ENCODE measurements around the gene GNAT2. TPM values are rescaled to one million over a fixed set of nuclear protein-coding genes. Genes with fewer than 3 reads are reported as not detected.

GNAT2 gene
- total RNA-seq, 1 donor from 2014 or later = not detected

DNA sequence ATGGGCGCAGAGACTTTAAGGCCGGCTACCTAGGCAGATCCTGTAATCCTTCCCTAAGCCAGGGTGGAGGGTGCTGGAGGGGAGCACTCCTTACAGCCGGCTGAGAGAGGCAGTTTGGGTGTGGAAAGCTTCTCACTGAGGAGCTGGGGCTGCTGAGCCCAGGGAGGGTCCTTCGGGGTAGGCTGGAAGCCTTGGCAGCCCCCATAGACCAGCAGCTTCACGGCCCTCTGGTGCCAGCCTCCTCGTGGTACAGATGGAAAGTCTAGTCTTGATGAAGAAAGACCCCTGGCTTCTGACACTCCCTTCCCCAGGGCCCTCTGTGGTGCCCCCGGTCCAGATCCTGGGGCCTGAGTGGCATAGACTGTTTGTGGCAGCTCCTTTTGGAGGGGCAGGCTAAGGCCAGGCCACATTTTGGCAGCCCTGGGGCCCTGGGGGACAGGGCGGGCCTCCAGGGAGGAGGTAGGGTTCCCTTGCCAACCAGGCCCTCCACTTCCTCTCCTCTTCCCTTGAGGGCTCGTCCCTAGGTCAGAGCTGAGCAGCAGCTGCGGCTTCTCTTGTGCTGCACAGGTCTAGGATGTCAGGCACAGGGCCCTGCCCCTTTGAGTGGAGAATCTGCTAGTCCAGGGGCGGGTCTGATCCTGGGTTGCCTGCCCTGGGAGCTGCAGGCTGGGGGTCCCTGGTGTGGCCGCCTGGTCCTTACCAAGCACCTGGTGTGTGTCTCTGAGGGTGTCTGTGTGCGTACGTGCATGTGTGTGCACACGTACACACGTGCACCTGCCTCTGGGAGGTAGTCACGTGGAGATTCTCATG lies 5.0 kb upstream of the GNAT2 start:
- peak overlapping the region; percentile 93 for H3K4me2 ChIP-seq (ENCODE audit: low read length)
- H3K9me3 Mint-ChIP-seq (ENCODE audit: unreplicated experiment) = peaks cover under 1% of the 10 kb centered on the region
- H3K36me3 ChIP-seq (ENCODE audit: insufficient read depth, low read length) = peaks cover 11% of the 10 kb centered on the region
- H3K4me3 ChIP-seq (ENCODE audit: insufficient read depth, low read depth, low read length) = no peak overlapping the region
- no peaks in the 10 kb centered on the region for H3K9me3 ChIP-seq (ENCODE audit: insufficient read depth, low read depth, low read length)
- TF ChIP-seq EZH2 (IDR thresholded peaks at IDR 0.05; ENCODE audit: insufficient read depth, low read length) = no peak
- TF ChIP-seq, protein P1, sequence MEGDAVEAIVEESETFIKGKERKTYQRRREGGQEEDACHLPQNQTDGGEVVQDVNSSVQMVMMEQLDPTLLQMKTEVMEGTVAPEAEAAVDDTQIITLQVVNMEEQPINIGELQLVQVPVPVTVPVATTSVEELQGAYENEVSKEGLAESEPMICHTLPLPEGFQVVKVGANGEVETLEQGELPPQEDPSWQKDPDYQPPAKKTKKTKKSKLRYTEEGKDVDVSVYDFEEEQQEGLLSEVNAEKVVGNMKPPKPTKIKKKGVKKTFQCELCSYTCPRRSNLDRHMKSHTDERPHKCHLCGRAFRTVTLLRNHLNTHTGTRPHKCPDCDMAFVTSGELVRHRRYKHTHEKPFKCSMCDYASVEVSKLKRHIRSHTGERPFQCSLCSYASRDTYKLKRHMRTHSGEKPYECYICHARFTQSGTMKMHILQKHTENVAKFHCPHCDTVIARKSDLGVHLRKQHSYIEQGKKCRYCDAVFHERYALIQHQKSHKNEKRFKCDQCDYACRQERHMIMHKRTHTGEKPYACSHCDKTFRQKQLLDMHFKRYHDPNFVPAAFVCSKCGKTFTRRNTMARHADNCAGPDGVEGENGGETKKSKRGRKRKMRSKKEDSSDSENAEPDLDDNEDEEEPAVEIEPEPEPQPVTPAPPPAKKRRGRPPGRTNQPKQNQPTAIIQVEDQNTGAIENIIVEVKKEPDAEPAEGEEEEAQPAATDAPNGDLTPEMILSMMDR (IDR thresholded peaks at IDR 0.05; ENCODE audit: insufficient read depth, low read depth, low read length) = no peak
- no peaks in the 10 kb centered on the region for H3K27me3 ChIP-seq (ENCODE audit: insufficient read depth, low read length)
- H3K36me3 Mint-ChIP-seq (ENCODE audit: low read depth, unreplicated experiment) = peaks cover 20% of the 10 kb centered on the region
- DNase-seq (ENCODE audit: low read depth) = no peak
- no peaks in the 10 kb centered on the region for H3K27me3 Mint-ChIP-seq (ENCODE audit: low read depth, unreplicated experiment)
- peaks cover 34% of the 10 kb centered on the region for H3K4me1 ChIP-seq (ENCODE audit: insufficient read depth, low read length)
- H4K20me1 ChIP-seq (ENCODE audit: insufficient read depth, low read length) = peaks cover 77% of the 10 kb centered on the region
- no peak overlapping the region for H3K27ac Mint-ChIP-seq (ENCODE audit: unreplicated experiment)
- H3K9ac ChIP-seq (ENCODE audit: low read length) = peak overlapping the region; percentile 11
- FAIRE-seq = no peak
- no peak overlapping the region for H3K27ac ChIP-seq (ENCODE audit: low read depth, low read length)
- H3K79me2 ChIP-seq (ENCODE audit: insufficient read depth, low read length) = peaks cover 73% of the 10 kb centered on the region
- H2AFZ ChIP-seq (ENCODE audit: low read depth, low read length) = no peak overlapping the region
- H3K4me3 Mint-ChIP-seq (ENCODE audit: unreplicated experiment) = no peak overlapping the region
- peaks cover 29% of the 10 kb centered on the region for H3K4me1 Mint-ChIP-seq (ENCODE audit: low read depth, unreplicated experiment)

DNA sequence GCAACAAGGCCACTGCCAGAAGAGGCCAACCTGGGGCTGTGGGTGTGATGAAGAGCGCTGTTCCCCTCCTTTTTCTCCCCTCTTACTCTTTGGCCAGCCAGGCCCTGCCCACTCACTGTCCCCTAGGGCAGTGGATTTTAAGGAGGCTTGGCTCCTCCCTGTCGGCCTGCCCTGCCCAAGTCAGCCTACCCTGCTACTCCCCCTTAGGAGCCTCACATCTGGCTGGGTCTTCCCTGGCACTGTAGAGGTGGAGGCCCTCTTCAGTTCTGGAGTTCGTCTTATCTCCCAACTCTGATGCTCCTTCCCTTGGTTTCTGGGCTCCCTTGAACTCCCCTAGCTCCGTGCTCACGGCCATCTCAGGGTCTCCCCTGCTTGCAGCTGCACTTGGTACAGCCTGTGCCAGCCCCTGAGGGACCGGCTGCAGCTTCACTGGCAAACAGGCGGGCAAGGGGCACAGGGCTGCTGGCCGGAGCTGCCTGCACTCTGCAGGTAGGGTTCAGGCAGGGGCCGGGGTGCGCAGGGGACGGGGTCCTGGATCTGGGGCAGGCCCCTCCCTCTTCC lies 4.3 kb upstream of the GNAT2 start:
- H3K4me3 Mint-ChIP-seq (ENCODE audit: unreplicated experiment) = no peak overlapping the region
- FAIRE-seq = no peak
- peak overlapping the region; percentile 11 for H3K9ac ChIP-seq (ENCODE audit: low read length)
- H2AFZ ChIP-seq (ENCODE audit: low read depth, low read length) = no peak overlapping the region
- no peaks in the 10 kb centered on the region for H3K9me3 ChIP-seq (ENCODE audit: insufficient read depth, low read depth, low read length)
- peaks cover 33% of the 10 kb centered on the region for H3K4me1 Mint-ChIP-seq (ENCODE audit: low read depth, unreplicated experiment)
- no peaks in the 10 kb centered on the region for H3K27me3 Mint-ChIP-seq (ENCODE audit: low read depth, unreplicated experiment)
- H3K27me3 ChIP-seq (ENCODE audit: insufficient read depth, low read length) = no peaks in the 10 kb centered on the region
- peaks cover 75% of the 10 kb centered on the region for H3K79me2 ChIP-seq (ENCODE audit: insufficient read depth, low read length)
- H3K4me2 ChIP-seq (ENCODE audit: low read length) = peak overlapping the region; percentile 93
- DNase-seq (ENCODE audit: low read depth) = no peak
- H4K20me1 ChIP-seq (ENCODE audit: insufficient read depth, low read length) = peaks cover 69% of the 10 kb centered on the region
- no peak overlapping the region for H3K27ac ChIP-seq (ENCODE audit: low read depth, low read length)
- H3K36me3 Mint-ChIP-seq (ENCODE audit: low read depth, unreplicated experiment) = peaks cover 17% of the 10 kb centered on the region
- H3K9me3 Mint-ChIP-seq (ENCODE audit: unreplicated experiment) = no peaks in the 10 kb centered on the region
- no peak for TF ChIP-seq EZH2 (IDR thresholded peaks at IDR 0.05; ENCODE audit: insufficient read depth, low read length)
- TF ChIP-seq, protein P1 (IDR thresholded peaks at IDR 0.05; ENCODE audit: insufficient read depth, low read depth, low read length) = no peak
- H3K4me3 ChIP-seq (ENCODE audit: insufficient read depth, low read depth, low read length) = no peak overlapping the region
- no peak overlapping the region for H3K27ac Mint-ChIP-seq (ENCODE audit: unreplicated experiment)
- peaks cover 7% of the 10 kb centered on the region for H3K36me3 ChIP-seq (ENCODE audit: insufficient read depth, low read length)
- H3K4me1 ChIP-seq (ENCODE audit: insufficient read depth, low read length) = peaks cover 35% of the 10 kb centered on the region

DNA sequence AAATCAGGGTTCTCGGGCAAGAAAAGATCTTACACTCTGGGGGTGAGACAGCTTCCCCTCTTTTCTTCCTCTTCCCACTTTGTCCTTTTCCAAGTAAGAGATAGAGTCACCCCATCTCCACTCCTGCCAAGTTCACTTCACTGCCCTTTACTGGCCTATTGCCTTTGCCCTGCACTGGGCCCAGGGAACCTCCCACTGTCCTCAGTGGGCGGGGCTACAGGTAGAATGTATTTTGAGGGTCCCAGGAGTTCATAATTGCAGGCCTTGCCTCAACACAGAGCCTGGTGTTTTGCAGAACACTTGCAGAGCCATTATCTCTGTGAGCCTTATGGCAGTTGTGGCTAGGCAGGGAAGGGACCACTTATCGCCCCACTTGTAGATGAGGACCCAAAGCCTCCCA lies 3.5 kb upstream of the GNAT2 start:
- H3K27me3 ChIP-seq (ENCODE audit: insufficient read depth, low read length) = no peaks in the 10 kb centered on the region
- Mint-ChIP-seq H3K27me3 (ENCODE audit: low read depth, unreplicated experiment) (no peaks in the 10 kb centered on the region), H3K36me3 (ENCODE audit: low read depth, unreplicated experiment) (peaks cover 14% of the 10 kb centered on the region), H3K4me1 (ENCODE audit: low read depth, unreplicated experiment) (peaks cover 35% of the 10 kb centered on the region), H3K4me3 (ENCODE audit: unreplicated experiment) (peak overlapping the region; percentile 99), H3K27ac (ENCODE audit: unreplicated experiment) (no peak overlapping the region), H3K9me3 (ENCODE audit: unreplicated experiment) (no peaks in the 10 kb centered on the region)
- H3K36me3 ChIP-seq (ENCODE audit: insufficient read depth, low read length) = peaks cover 5% of the 10 kb centered on the region
- TF ChIP-seq, protein P1 (IDR thresholded peaks at IDR 0.05; ENCODE audit: insufficient read depth, low read depth, low read length) = no peak
- no peak for TF ChIP-seq EZH2 (IDR thresholded peaks at IDR 0.05; ENCODE audit: insufficient read depth, low read length)
- no peak overlapping the region for H2AFZ ChIP-seq (ENCODE audit: low read depth, low read length)
- H3K9ac ChIP-seq (ENCODE audit: low read length) = no peak overlapping the region
- H3K9me3 ChIP-seq (ENCODE audit: insufficient read depth, low read depth, low read length) = no peaks in the 10 kb centered on the region
- H3K4me3 ChIP-seq (ENCODE audit: insufficient read depth, low read depth, low read length) = no peak overlapping the region
- no peak for FAIRE-seq
- peaks cover 31% of the 10 kb centered on the region for H3K4me1 ChIP-seq (ENCODE audit: insufficient read depth, low read length)
- H3K27ac ChIP-seq (ENCODE audit: low read depth, low read length) = no peak overlapping the region
- H4K20me1 ChIP-seq (ENCODE audit: insufficient read depth, low read length) = peaks cover 63% of the 10 kb centered on the region
- peaks cover 75% of the 10 kb centered on the region for H3K79me2 ChIP-seq (ENCODE audit: insufficient read depth, low read length)
- no peak for DNase-seq (ENCODE audit: low read depth)
- H3K4me2 ChIP-seq (ENCODE audit: low read length) = peak overlapping the region; percentile 93

Data from astrocyte (in vitro differentiated cells and primary cell).